ENCODE data around the gene CAMK2N2. TPM values are rescaled to one million over a fixed set of nuclear protein-coding genes. Genes with fewer than 3 reads are reported as not detected.

The CAMK2N2 gene
- total and polyA plus RNA-seq, 2 of the 4 experiments (the other 2 are of a cell fraction) = 0.34 TPM; not detected in 1

GRCh38 chr3:184240384-184241140 is 20.8 kb downstream of the CAMK2N2 start:
- no CpG with 5 or more reads among the region's 4 CpGs for WGBS, 2 experiments (ENCODE audit: extremely low coverage in 2 of 2, insufficient read length in 1 of 2)
- Histone ChIP-seq H3K9me3 (ENCODE audit: control insufficient read depth, insufficient read depth, low read length) (no peaks in the 10 kb centered on the region), H4K5ac (ENCODE audit: low read depth, low read length) (no peak overlapping the region), H2BK15ac (ENCODE audit: low read depth, low read length) (no peak overlapping the region), H4K20me1 (ENCODE audit: insufficient read depth, low read length) (peaks cover 14% of the 10 kb centered on the region), H3K4ac (ENCODE audit: low read depth, low read length) (no peak overlapping the region), H4K91ac (ENCODE audit: insufficient read depth, low read depth, low read length) (no peak overlapping the region), H3K4me1 (ENCODE audit: control insufficient read depth, insufficient read depth, low read length) (no peaks in the 10 kb centered on the region), H2AFZ (replicated peaks; ENCODE audit: low read length, poor library complexity) (no peak overlapping the region), H2AK9ac (replicated peaks; ENCODE audit: low read depth, low read length, poor library complexity) (no peak overlapping the region), H3K36me3 (ENCODE audit: control insufficient read depth, insufficient read depth, low read length) (peaks cover 31% of the 10 kb centered on the region), H3K27ac (ENCODE audit: insufficient read depth, low read length) (no peak overlapping the region), H2BK5ac (ENCODE audit: low read depth, low read length, poor library complexity, severe bottlenecking) (no peak overlapping the region), H2AK5ac (ENCODE audit: low read depth, low read length) (no peak overlapping the region), H3K4me3 (ENCODE audit: insufficient read depth, low read depth, low read length) (no peak overlapping the region), H4K8ac (ENCODE audit: low read depth in 2 of 2, low read length in 2 of 2) (no peak overlapping the region), H3K9ac (ENCODE audit: low read depth, low read length) (no peak overlapping the region), H3K14ac (replicated peaks; ENCODE audit: low read depth, low read length) (no peak overlapping the region), H3K27me3 (ENCODE audit: control insufficient read depth, insufficient read depth, low read length) (peaks cover 14% of the 10 kb centered on the region; the same call in 1 of the 2 replicates), H3K79me1 (ENCODE audit: low read depth in 1 of 2, low read length in 2 of 2) (peaks cover 0 to 5% of the 10 kb centered on the region in 2 experiments; a peak in 1 of 4 replicates), H2BK120ac (ENCODE audit: low read depth, low read length) (no peak overlapping the region), H3K56ac (ENCODE audit: extremely low read depth, insufficient read depth, low read length) (no peak overlapping the region), H2BK20ac (ENCODE audit: low read depth, low read length) (no peak overlapping the region), H3K23ac (ENCODE audit: low read depth, low read length) (no peak overlapping the region), H3K18ac (ENCODE audit: low read depth, low read length) (no peak overlapping the region), H3K4me2 (ENCODE audit: low read depth, low read length) (no peak overlapping the region), H3K9me1 (ENCODE audit: insufficient read depth, low read length) (no peaks in the 10 kb centered on the region)
- in situ Hi-C loops (cut with MboI; ENCODE audit: low sequenced_read_pairs) = no loop called here
- ChIA-PET POLR2A (ENCODE audit: unreplicated experiment) (no interaction called here), CTCF (interaction anchor here (0.6 to 3.1 kb wide), 2 partner anchors 11 to 13 kb away, joined by 4 to 10 read pairs; partner anchors contain the start of gene VWA5B2)
- ATAC-seq (ENCODE audit: low read depth) (peak; percentile 63), DNase-seq (peak; percentile 28)
- intact Hi-C loops (cut with micrococcal nuclease) = no loop called here
- no peak for TF ChIP-seq POLR2A (IDR thresholded peaks at IDR 0.05; ENCODE audit: low read depth, low read length)
- TF ChIP-seq MXI1 (IDR thresholded peaks at IDR 0.05; ENCODE audit: borderline replicate concordance, low read depth, low read length) = peak; percentile 68; the same call in 1 of the 2 replicates
- dilution Hi-C loops (cut with HindIII; ENCODE audit: low sequenced_read_pairs, unreplicated experiment) = no loop called here
- no TSS peak for BruUV-seq (replicated peaks)

Data from IMR-90 (cell line).